ENCODE measurements around the gene RPS26. TPM values are rescaled to one million over a fixed set of nuclear protein-coding genes. Genes with fewer than 3 reads are reported as not detected.

Gene RPS26
- total and polyA plus RNA-seq, 2 of the 13 experiments (the other 11 are each of a cell fraction or from before 2014, with no cell fraction given) = 150 to 421 TPM

- no peak for TF ChIP-seq NRL (CRISPR knock-in tag; IDR thresholded peaks at IDR 0.05; ENCODE audit: borderline replicate concordance)
- no peak; the same call in 1 of the 2 replicates for TF ChIP-seq ZSCAN9 (CRISPR knock-in tag; IDR thresholded peaks at IDR 0.05; ENCODE audit: borderline replicate concordance)
- no peak for TF ChIP-seq CERS6 (CRISPR knock-in tag; IDR thresholded peaks at IDR 0.05)
- no peak for TF ChIP-seq KMT2A (CRISPR knock-in tag; IDR thresholded peaks at IDR 0.05)
- peak; percentile 56 for TF ChIP-seq ATF3 (CRISPR knock-in tag; IDR thresholded peaks at IDR 0.05)
- TF ChIP-seq CEBPG (CRISPR knock-in tag; IDR thresholded peaks at IDR 0.05) = peak; percentile 93
- peak; percentile 62; the same call in 1 of the 3 replicates for TF ChIP-seq MXI1 (IDR thresholded peaks at IDR 0.05; ENCODE audit: borderline replicate concordance, low read depth, low read length)
- no peak for TF ChIP-seq ARID2 (CRISPR knock-in tag; IDR thresholded peaks at IDR 0.05; ENCODE audit: borderline replicate concordance)
- 0 out of 2 replicates have a peak, but pooled peaks have one; percentile 44 for TF ChIP-seq ZNF644 (CRISPR knock-in tag; IDR thresholded peaks at IDR 0.05; ENCODE audit: low read depth)
- no peak for TF ChIP-seq LRRFIP1 (CRISPR knock-in tag; conservative IDR thresholded peaks at IDR 0.05)
- no peak for TF ChIP-seq THAP8 (CRISPR knock-in tag; IDR thresholded peaks at IDR 0.05; ENCODE audit: borderline replicate concordance)
- TF ChIP-seq RFX3 (CRISPR knock-in tag; IDR thresholded peaks at IDR 0.05) = no peak; the same call in 1 of the 2 replicates
- TF ChIP-seq PTBP1 (IDR thresholded peaks at IDR 0.05; ENCODE audit: low read depth, low read length, poor library complexity, severe bottlenecking) = no peak
- TF ChIP-seq ZNF367 (CRISPR knock-in tag; IDR thresholded peaks at IDR 0.05; ENCODE audit: borderline replicate concordance) = no peak
- TF ChIP-seq ZNF383 (CRISPR knock-in tag; IDR thresholded peaks at IDR 0.05; ENCODE audit: borderline replicate concordance) = no peak
- TF ChIP-seq RARG (CRISPR knock-in tag; IDR thresholded peaks at IDR 0.05; ENCODE audit: low read depth) = no peak
- TF ChIP-seq GATAD2A (CRISPR knock-in tag; IDR thresholded peaks at IDR 0.05) = peak; percentile 70; the same call in 1 of the 2 replicates
- TF ChIP-seq ZNF430 (CRISPR knock-in tag; IDR thresholded peaks at IDR 0.05) = no peak
- TF ChIP-seq U2AF1 (optimal IDR thresholded peaks at IDR 0.05; ENCODE audit: low read depth, low read length) = no peak
- TF ChIP-seq BORCS8-MEF2B (CRISPR knock-in tag; IDR thresholded peaks at IDR 0.05) = no peak
- TF ChIP-seq ZBTB7B (CRISPR knock-in tag; IDR thresholded peaks at IDR 0.05) = peak; percentile 79
- no peak for TF ChIP-seq NFRKB (IDR thresholded peaks at IDR 0.05)
- TF ChIP-seq ZNF704 (CRISPR knock-in tag; IDR thresholded peaks at IDR 0.05; ENCODE audit: borderline replicate concordance) = no peak
- TF ChIP-seq ZNF121 (CRISPR knock-in tag; IDR thresholded peaks at IDR 0.05) = 0 out of 2 replicates have a peak, but pooled peaks have one; percentile 32
- no peak for TF ChIP-seq CENPBD1 (CRISPR knock-in tag; IDR thresholded peaks at IDR 0.05; ENCODE audit: borderline replicate concordance, low read depth)
- peak; percentile 52 for TF ChIP-seq FOXP1 (IDR thresholded peaks at IDR 0.05)
- peak; percentile 94 for TF ChIP-seq FOXP1 (CRISPR knock-in tag; IDR thresholded peaks at IDR 0.05)
These were observed 38.9 kb downstream of the RPS26 start (continued) for GRCh38 chr12:56080556-56081138.
